ENCODE results near the gene NOP53.

DNA sequence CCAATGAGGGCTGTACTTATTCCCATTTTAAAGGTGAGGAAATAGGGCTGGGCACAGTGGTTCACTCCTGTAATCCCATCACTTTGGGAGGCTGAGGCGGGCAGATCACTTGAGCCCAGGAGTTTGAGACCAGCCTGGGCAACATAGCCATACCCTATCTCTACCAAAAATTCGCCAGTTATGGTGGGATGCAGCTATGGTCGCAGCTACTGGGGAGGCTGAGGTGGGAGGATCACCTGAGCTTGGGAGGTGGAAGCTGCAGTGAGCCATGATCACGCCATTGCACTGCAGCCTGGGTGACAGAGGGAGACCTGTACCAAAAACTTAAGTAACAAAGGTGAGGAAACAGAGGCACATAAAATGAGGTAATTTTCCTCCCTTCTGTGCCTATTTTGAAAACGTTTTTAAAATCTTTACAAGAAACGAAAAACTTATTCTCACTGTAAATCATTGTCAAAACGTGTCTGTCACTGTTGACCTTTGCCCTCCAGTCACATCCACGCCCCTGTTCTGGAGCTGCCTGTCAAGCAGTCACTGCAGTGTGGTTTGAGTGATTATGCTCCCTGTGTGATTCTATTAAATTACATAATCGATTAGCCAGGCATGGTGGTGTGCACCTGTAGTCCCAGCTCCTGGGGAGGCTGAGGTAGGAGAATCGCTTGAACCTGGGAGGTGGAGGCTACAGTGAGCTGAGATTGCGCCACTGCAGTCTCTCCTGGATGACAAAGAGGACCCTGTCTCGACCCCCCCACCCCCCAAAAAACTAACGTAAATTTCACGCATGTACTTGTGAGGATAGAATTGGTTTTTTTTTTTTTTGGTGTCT, 12.5 kb downstream of the NOP53 start:
- TF ChIP-seq POLR2AphosphoS5 (IDR thresholded peaks at IDR 0.05) (no peak), EP300 (IDR thresholded peaks at IDR 0.05) (no peak), POLR2A (IDR thresholded peaks at IDR 0.05) (no peak)
- TF ChIP-seq, protein P1, sequence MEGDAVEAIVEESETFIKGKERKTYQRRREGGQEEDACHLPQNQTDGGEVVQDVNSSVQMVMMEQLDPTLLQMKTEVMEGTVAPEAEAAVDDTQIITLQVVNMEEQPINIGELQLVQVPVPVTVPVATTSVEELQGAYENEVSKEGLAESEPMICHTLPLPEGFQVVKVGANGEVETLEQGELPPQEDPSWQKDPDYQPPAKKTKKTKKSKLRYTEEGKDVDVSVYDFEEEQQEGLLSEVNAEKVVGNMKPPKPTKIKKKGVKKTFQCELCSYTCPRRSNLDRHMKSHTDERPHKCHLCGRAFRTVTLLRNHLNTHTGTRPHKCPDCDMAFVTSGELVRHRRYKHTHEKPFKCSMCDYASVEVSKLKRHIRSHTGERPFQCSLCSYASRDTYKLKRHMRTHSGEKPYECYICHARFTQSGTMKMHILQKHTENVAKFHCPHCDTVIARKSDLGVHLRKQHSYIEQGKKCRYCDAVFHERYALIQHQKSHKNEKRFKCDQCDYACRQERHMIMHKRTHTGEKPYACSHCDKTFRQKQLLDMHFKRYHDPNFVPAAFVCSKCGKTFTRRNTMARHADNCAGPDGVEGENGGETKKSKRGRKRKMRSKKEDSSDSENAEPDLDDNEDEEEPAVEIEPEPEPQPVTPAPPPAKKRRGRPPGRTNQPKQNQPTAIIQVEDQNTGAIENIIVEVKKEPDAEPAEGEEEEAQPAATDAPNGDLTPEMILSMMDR (IDR thresholded peaks at IDR 0.05): no peak

All from sigmoid colon (tissue), 4 donors.